MM.1S (cell line): ENCODE data around the gene PPARGC1A.

ENCODE experiments used
- DNase-seq: peaks from one replicate; pipeline ENCODE4 v3.0.0-alpha.2; 2015
- H2AFZ ChIP-seq: fragments of 300-600 bp; sonication (generic); 2 replicates; pipeline ENCODE4 v1.6.0; 2016; ENCODE audit warnings: antibody characterized with exemption, low read length
- H3F3A ChIP-seq: fragments of 300-600 bp; sonication (generic); 2 replicates; pipeline ENCODE4 v1.6.1; 2016; ENCODE audit warnings: mild to moderate bottlenecking, antibody characterized with exemption, low read length, moderate library complexity, mixed read lengths; ENCODE audit not compliant: insufficient read depth
- H3K27ac ChIP-seq: fragments of 300-600 bp; sonication (generic); 2 replicates; pipeline ENCODE4 v1.5.1; 2016; ENCODE audit warnings: mild to moderate bottlenecking, low read length
- H3K27me3 ChIP-seq: fragments of 300-600 bp; sonication (generic); replicated peaks from 2 replicates; pipeline ENCODE4 v1.6.0; 2016; ENCODE audit warnings: low read length; ENCODE audit not compliant: insufficient read depth
- H3K36me3 ChIP-seq: fragments of 300-600 bp; sonication (generic); replicated peaks from 2 replicates; pipeline ENCODE4 v1.6.1; 2016; ENCODE audit warnings: mild to moderate bottlenecking, low read length, mixed read lengths; ENCODE audit not compliant: insufficient read depth
- H3K4me1 ChIP-seq: fragments of 300-600 bp; sonication (generic); 2 replicates; pipeline ENCODE4 v1.6.1; 2016; ENCODE audit warnings: low read length, mixed read lengths
- H3K4me2 ChIP-seq: fragments of 300-600 bp; sonication (generic); 2 replicates; pipeline ENCODE4 v1.6.0; 2016; ENCODE audit warnings: low read depth, low read length
- H3K4me3 ChIP-seq: fragments of 300-600 bp; sonication (generic); 2 replicates; pipeline ENCODE4 v1.5.1; 2016; ENCODE audit warnings: low read length, mixed read lengths
- H3K79me2 ChIP-seq: fragments of 300-600 bp; sonication (generic); 2 replicates; pipeline ENCODE4 v1.6.1; 2016; ENCODE audit warnings: mixed run types, low read length, mixed read lengths
- H3K9ac ChIP-seq: fragments of 300-600 bp; sonication (generic); 2 replicates; pipeline ENCODE4 v1.6.1; 2016; ENCODE audit warnings: low read length, mixed read lengths
- H3K9me2 ChIP-seq: fragments of 300-600 bp; sonication (generic); replicated peaks from 2 replicates; pipeline ENCODE4 v1.6.1; 2016; ENCODE audit warnings: mild to moderate bottlenecking, low read length, mixed read lengths; ENCODE audit not compliant: insufficient read depth
- H3K9me3 ChIP-seq: fragments of 300-600 bp; sonication (generic); replicated peaks from 2 replicates; pipeline ENCODE4 v1.6.1; 2016; ENCODE audit warnings: mild to moderate bottlenecking, low read length, mixed read lengths; ENCODE audit not compliant: insufficient read depth
- H4K20me1 ChIP-seq: fragments of 300-600 bp; sonication (generic); 2 replicates; pipeline ENCODE4 v1.6.1; 2016; ENCODE audit warnings: mild to moderate bottlenecking, low read length, moderate library complexity, mixed read lengths; ENCODE audit not compliant: insufficient read depth
- EZH2 ChIP-seq: fragments of 300-600 bp; sonication (generic); optimal IDR thresholded peaks from 2 replicates; pipeline ENCODE3; 2017; ENCODE audit warnings: low read depth, mild to moderate bottlenecking, antibody characterized with exemption, low read length, mixed read lengths
- EZH2phosphoT487 ChIP-seq: fragments of 300-600 bp; sonication (generic); IDR thresholded peaks from 2 replicates; pipeline ENCODE4 v1.6.1; 2018; ENCODE audit warnings: antibody characterized with exemption, low read length
- TF ChIP-seq, protein P1 (sequence below): fragments of 300-600 bp; sonication (generic); IDR thresholded peaks from 2 replicates; pipeline ENCODE4 v1.5.1; 2016; ENCODE audit warnings: antibody characterized with exemption, low read length, mixed read lengths

The PPARGC1A gene

GRCh38 chr4:23887173-23887572 is 2.7 kb downstream of the PPARGC1A start:
- H3K9me3 ChIP-seq: no peaks in the 10 kb centered on the region
- H3K4me1 ChIP-seq: peaks cover 17% of the 10 kb centered on the region; the same call in 1 of the 2 replicates
- H3K4me2 ChIP-seq: peak overlapping the region; percentile 3; the same call in 1 of the 2 replicates
- DNase-seq: no peak
- TF ChIP-seq EZH2phosphoT487 (no peak), EZH2 (no peak)
- TF ChIP-seq, protein P1, sequence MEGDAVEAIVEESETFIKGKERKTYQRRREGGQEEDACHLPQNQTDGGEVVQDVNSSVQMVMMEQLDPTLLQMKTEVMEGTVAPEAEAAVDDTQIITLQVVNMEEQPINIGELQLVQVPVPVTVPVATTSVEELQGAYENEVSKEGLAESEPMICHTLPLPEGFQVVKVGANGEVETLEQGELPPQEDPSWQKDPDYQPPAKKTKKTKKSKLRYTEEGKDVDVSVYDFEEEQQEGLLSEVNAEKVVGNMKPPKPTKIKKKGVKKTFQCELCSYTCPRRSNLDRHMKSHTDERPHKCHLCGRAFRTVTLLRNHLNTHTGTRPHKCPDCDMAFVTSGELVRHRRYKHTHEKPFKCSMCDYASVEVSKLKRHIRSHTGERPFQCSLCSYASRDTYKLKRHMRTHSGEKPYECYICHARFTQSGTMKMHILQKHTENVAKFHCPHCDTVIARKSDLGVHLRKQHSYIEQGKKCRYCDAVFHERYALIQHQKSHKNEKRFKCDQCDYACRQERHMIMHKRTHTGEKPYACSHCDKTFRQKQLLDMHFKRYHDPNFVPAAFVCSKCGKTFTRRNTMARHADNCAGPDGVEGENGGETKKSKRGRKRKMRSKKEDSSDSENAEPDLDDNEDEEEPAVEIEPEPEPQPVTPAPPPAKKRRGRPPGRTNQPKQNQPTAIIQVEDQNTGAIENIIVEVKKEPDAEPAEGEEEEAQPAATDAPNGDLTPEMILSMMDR: no peak
- no peak overlapping the region for H3K9ac ChIP-seq
- 0 out of 2 replicates have a peak, but pooled peaks cover 3% of the 10 kb centered on the region for H3F3A ChIP-seq
- no peak overlapping the region for H2AFZ ChIP-seq
- H3K36me3 ChIP-seq: no peaks in the 10 kb centered on the region
- H3K27ac ChIP-seq: no peak overlapping the region
- no peaks in the 10 kb centered on the region for H3K27me3 ChIP-seq
- no peaks in the 10 kb centered on the region for H4K20me1 ChIP-seq
- H3K79me2 ChIP-seq: peaks cover 49% of the 10 kb centered on the region
- no peak overlapping the region for H3K4me3 ChIP-seq
- no peaks in the 10 kb centered on the region for H3K9me2 ChIP-seq

DNA sequence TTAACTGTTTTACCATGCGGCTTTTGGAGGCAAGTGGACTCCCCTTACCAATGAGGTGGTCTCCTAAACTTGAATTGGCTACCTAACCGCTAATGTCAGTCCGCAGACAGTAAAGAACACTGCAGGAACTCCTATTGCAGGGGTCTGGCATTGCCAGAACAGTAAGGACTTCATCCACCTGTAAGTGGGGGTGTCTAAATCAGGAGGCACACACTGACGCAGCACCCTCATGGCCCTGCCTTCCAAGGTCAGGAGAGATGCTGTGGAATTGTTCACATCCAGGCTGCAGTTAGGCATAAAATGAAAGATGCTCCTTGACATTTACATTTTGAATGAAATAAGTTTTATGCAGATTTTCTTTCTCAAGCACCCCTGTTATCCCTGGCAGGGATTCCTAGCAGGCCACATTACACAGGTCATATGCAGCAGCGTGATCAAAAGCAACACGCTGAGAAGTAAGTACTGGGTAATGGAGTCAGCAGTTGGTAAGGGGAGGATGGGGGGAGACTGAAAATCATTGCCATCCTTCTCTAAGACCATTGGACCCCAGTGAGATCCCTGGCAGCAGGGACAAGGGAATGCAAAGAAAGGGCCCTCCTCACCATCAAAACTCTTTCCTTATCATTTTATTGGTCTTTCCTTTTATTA is 3.8 kb downstream of the PPARGC1A start:
- Histone ChIP-seq H3K9me2 (no peaks in the 10 kb centered on the region), H2AFZ (no peak overlapping the region), H3F3A (0 out of 2 replicates have a peak, but pooled peaks cover 3% of the 10 kb centered on the region), H3K4me2 (no peak overlapping the region), H3K9me3 (no peaks in the 10 kb centered on the region), H4K20me1 (no peaks in the 10 kb centered on the region), H3K27me3 (no peaks in the 10 kb centered on the region), H3K4me1 (peaks cover 19% of the 10 kb centered on the region), H3K9ac (no peak overlapping the region), H3K79me2 (peaks cover 54% of the 10 kb centered on the region), H3K4me3 (no peak overlapping the region), H3K36me3 (no peaks in the 10 kb centered on the region), H3K27ac (no peak overlapping the region)
- no peak for TF ChIP-seq EZH2
- TF ChIP-seq, protein P1: no peak
- TF ChIP-seq EZH2phosphoT487: no peak
- no peak for DNase-seq

GRCh38 chr4:23884741-23885140 is 5.1 kb downstream of the PPARGC1A start:
- no peak overlapping the region for H3K4me2 ChIP-seq

More at GRCh38 chr4:23884741-23885140, 5.1 kb downstream of the PPARGC1A start:
- no peak overlapping the region for H2AFZ ChIP-seq
- peaks cover 17% of the 10 kb centered on the region for H3K4me1 ChIP-seq
- peaks cover 63% of the 10 kb centered on the region for H3K79me2 ChIP-seq
- no peaks in the 10 kb centered on the region for H4K20me1 ChIP-seq
- no peak overlapping the region for H3K4me3 ChIP-seq
- DNase-seq: no peak
- no peak overlapping the region for H3K9ac ChIP-seq
- TF ChIP-seq EZH2phosphoT487: no peak
- TF ChIP-seq, protein P1: no peak
- TF ChIP-seq EZH2: no peak
- H3K9me2 ChIP-seq: no peaks in the 10 kb centered on the region
- no peaks in the 10 kb centered on the region for H3K27me3 ChIP-seq
- H3K9me3 ChIP-seq: no peaks in the 10 kb centered on the region
- no peak overlapping the region for H3K27ac ChIP-seq
- H3F3A ChIP-seq: 0 out of 2 replicates have a peak, but pooled peaks cover 3% of the 10 kb centered on the region
- peaks cover 6% of the 10 kb centered on the region; the same call in 1 of the 2 replicates for H3K36me3 ChIP-seq
